EH (cell line): ENCODE measurements around the gene ANO10.
"Not testable (repeated sequence)": the region's sequence is repeated elsewhere in the genome, so short reads cannot be mapped to it uniquely, and the experiment has no call there.

Experiments
- DNase-seq: peaks from one replicate; pipeline ENCODE4 v3.0.0-alpha.2; 2015; ENCODE audit warnings: low read depth

ANO10 gene

GRCh38 chr3:43627360-43627759, 5.5 kb upstream of the ANO10 start:
- no peak for DNase-seq

DNA sequence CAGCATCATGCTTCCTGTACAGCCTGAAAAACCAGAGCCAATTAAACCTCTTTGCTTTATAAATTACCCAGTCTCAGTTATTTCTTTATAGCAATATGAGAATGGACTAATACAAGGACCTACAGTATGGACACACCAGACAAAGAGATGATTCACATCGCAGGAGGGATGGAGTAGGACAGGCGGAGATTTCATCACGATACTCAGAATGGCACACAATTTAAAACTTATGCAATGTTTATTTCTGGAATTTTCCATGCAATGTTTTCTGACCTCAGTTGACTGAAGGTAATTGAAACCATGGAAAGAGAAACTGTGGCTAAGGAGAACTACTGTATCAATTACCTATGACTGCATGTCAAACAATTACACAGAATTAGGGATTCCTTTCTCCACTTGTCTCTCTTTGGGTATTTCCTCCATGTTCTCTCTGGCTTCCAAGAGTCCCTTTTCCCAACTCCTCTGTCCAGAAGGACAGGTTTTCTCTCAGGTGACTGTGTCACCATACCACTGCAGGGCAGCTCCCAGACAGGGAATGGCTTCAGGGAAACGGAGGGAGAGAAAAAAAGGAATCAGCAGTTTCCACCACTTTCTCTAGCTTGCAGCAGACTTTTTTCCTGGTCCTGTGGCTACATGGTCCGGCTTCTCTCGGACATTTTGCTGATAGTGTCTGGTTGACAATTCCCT, 3.0 kb upstream of the ANO10 start:
- DNase-seq, result peak; percentile 9

- DNase-seq, result no peak
Observed at GRCh38 chr3:43620831-43621655, 768 bp downstream of the ANO10 start.

DNA sequence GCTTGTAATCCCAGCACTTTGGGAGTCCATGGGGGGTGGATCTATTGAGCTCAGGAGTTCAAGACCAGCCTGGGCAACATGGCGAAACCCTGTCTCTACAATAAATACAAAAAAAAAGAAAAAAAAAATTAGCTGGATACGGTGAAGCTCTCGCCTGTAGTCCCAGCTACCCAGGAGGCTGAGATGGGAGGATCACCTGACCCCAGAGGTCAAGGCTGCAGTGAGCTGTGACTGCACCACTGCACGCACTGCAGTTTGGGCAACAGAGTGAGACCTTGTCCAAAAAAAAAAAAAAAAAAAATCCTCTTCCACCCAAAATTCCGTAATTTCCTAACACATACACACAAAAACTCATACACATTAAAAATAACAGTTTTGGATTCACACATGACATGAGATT, 2.2 kb downstream of the ANO10 start:
- DNase-seq, result no peak

GRCh38 chr3:43618142-43618541, 3.7 kb downstream of the ANO10 start:
- peak; percentile 20 for DNase-seq

DNA sequence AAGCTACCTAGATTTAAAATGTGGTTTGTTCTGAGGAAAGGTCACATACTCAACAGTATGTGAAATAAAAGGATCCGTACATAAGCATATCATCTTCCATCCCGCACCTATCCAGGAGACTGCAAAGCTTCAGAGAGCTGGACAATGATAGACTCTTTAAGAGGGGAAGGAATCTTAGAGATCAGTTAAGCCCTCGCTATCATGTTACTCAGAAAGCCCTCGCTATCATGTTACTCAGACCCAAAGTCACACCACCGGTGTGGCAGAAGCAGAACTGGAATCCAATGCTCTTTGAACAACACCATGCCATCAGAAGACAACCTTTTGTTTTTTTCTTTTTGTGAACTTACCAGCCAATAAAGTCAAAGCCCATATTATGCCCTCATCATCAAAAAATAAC, 5.8 kb downstream of the ANO10 start:
- no peak for DNase-seq

DNA sequence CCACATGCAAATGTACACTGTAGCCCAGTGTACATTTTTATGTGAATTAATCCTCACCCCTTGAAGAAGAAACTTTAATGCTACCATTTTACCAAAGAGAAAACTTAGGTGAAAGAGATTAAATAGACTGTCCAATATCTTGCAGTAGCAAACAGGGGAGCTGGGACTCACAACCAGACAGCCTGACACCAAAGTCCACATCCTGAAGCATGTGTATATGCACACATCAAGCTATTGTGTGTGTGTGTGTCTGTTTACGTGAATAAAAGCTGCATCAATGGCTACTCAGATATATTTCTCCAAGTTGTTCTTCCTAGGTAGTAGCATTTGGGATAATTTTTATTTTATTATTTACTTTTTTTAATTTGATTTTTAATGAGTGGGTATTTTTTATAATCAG, 6.7 kb downstream of the ANO10 start:
- DNase-seq, result no peak

- DNase-seq, result no peak
Observed at GRCh38 chr3:43613976-43614375, 7.8 kb downstream of the ANO10 start.

DNA sequence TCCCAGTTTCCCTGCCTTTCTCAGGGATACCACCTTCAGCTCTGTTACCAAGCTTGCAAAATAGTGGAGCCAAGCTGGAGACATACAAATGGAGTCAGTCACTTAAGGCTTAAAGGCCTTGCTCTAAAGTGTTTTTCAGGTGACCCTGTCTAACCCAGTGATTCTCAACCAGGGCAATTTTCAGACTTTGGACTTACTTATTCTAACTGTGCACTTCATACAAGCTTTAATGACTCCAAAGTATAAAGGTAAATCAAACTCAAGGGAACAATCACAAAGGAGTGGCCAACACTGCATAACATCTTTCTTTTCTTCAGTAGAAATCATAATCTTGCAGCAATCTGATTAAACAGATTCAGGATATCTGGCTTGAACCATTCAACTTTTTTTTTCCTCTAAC, 9.4 kb downstream of the ANO10 start:
- DNase-seq, result no peak

- no peak for DNase-seq
Observed at GRCh38 chr3:43609406-43609805, 12.4 kb downstream of the ANO10 start.

DNA sequence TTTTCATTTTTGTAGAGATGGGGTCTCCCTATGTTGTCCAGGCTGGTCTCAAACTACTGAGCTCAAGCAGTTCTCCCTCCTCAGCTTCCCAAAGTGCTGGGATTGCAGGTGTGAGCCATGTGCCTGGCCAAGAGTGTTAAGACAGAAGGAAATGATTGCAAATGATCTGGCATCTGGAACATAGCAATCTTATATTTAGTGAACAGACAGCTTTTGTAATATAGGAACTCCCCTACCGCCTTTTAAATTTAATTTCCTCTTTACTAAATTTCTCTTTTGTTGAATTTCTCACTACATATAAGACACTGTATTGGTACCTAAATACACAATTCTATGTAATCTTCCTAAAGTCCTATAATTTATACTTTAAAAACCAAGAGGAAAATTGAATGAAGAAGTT, 13.1 kb downstream of the ANO10 start:
- no peak for DNase-seq

DNA sequence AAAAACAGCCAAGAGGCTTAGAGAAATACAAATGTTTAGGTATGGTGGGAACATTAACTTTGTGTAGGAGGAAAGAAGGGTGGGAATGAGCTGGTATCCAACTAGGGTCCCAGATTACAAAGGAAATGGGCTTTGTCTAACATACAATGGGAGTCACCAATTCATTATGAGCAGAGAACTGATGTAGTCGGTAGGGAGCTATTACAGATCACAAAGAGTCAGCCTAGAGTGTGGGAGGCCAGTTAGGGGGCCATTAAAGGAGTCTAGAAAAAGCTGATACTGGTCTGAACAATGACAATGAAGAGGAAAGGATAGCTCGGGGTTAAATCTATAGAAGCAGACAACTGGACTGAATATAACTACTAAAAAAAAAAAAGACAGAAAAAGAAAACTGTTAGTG, 15.5 kb downstream of the ANO10 start:
- DNase-seq, result no peak

GRCh38 chr3:43599959-43600358, 21.9 kb downstream of the ANO10 start:
- DNase-seq, result not testable (repeated sequence)

GRCh38 chr3:43597961-43598360, 23.9 kb downstream of the ANO10 start:
- no peak for DNase-seq

DNA sequence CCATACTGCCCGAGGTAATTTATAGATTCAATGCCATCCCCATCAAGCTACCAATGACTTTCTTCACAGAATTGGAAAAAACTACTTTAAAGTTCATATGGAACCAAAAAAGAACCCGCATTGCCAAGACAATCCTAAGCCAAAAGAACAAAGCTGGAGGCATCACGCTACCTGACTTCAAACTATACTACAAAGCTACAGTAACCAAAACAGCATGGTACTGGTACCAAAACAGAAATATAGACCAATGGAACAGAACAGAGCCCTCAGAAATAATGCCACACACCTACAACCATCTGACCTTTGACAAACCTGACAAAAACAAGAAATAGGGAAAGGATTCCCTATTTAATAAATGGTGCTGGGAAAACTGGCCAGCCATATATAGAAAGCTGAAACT, 25.6 kb downstream of the ANO10 start:
- not testable (repeated sequence) for DNase-seq

GRCh38 chr3:43595280-43595679, 26.5 kb downstream of the ANO10 start:
- not testable (repeated sequence) for DNase-seq

DNA sequence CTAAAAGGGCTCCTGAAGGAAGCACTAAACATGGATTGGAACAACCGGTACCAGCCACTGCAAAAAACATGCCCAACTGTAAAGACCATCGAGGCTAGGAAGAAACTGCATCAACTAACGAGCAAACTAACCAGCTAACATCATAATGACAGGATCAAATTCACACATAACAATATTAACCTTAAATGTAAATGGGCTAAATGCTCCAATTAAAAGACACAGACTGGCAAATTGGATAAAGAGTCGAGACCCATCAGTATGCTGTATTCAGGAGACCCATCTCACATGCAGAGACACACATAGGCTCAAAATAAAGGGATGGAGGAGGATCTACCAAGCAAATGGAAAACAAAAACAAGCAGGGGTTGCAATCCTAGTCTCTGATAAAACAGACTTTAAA, 28.2 kb downstream of the ANO10 start:
- not testable (repeated sequence) for DNase-seq

DNA sequence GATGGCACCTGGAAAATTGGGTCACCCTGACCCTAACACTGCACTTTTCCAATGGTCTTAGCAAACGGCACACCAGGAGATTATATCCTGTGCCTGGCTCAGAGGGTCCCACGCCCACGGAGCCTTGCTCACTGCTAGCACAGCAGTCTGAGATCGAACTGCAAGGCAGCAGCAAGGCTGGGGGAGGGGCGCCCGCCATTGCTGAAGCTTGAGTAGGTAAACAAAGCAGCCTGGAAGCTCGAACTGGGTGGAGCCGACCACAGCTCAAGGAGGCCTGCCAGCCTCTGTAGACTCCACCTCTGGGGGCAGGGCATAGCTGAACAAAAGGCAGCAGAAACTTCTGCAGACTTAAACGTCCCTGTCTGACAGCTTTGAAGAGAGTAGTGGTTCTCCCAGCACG, 29.9 kb downstream of the ANO10 start:
- not testable (repeated sequence) for DNase-seq

GRCh38 chr3:43587303-43587702, 34.5 kb downstream of the ANO10 start:
- DNase-seq, result no peak

- DNase-seq, result peak; percentile 54
Observed at GRCh38 chr3:43584043-43584826, 37.6 kb downstream of the ANO10 start.

DNA sequence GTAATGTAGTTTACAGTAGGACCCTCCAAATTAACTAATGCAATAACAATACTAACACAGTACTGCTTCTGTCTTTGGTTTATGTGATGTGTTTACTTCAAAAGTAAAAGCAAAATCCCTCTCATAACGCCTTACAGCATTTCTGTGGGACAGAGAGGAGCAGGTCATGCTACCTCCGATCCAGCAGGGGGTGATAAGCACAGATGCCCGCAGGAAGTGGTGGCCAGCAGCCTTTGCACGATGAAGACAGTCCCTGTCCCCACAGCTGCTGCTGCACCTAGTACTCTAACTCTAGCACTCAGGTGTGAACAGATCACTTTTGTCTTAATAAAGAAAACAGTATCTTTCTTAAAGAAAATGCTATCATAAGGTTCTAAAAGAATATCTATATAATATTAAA, 38.3 kb downstream of the ANO10 start:
- peak; percentile 2 for DNase-seq

- peak; percentile 69 for DNase-seq
Observed at GRCh38 chr3:43582866-43583265, 38.9 kb downstream of the ANO10 start.

- peak; percentile 84 for DNase-seq
Observed at GRCh38 chr3:43581343-43581742, 40.5 kb downstream of the ANO10 start.
